Testis (tissue), 3 donors: ENCODE results near the gene SLC35G1. TPM values are rescaled to one million over a fixed set of nuclear protein-coding genes. Genes with fewer than 3 reads are reported as not detected.

Source experiments
- DNase-seq: peaks from one replicate; pipeline ENCODE4 v3.0.0-alpha.2; 2019
- H3K27ac ChIP-seq, 2 donors: fragments of 200-600 bp; sonication (generic); one replicate each; pipeline ENCODE4 v1.5.1; 2019
- H3K27me3 ChIP-seq: fragments of 200-600 bp; sonication (generic); one replicate; pipeline ENCODE4 v1.5.1; 2019
- H3K36me3 ChIP-seq: fragments of 200-600 bp; sonication (generic); one replicate; pipeline ENCODE4 v1.5.1; 2017; ENCODE audit warnings: low read depth; ENCODE audit errors: missing control alignments
- H3K4me1 ChIP-seq: fragments of 200-600 bp; sonication (generic); one replicate; pipeline ENCODE4 v1.5.1; 2019
- H3K4me3 ChIP-seq, 2 donors: fragments of 200-600 bp; sonication (generic); one replicate each; pipeline ENCODE4 v1.5.1; 2017 to 2019
- H3K9me3 ChIP-seq: fragments of 200-600 bp; sonication (generic); one replicate; pipeline ENCODE4 v1.5.1; 2017
- POLR2A ChIP-seq: fragments of 450-650 bp; IDR thresholded peaks from one replicate; pipeline ENCODE4 v1.6.1; 2017; ENCODE audit warnings: antibody characterized with exemption, mild to moderate bottlenecking, moderate library complexity
- WGBS, 2 donors: methylation state at CpG; one replicate each; pipeline ENCODE4 v1.1.5; 2018; 5-methylcytosine and 5-hydroxymethylcytosine counted together
- intact Hi-C: fragments of 100-400 bp; cut with DNase I; formaldehyde crosslinking; loops from one replicate; pipeline ENCODE4 v1.15.1; 2023; ENCODE audit warnings: low total_unique reads
- polyA plus RNA-seq: library from polyadenylated mRNA; stranded (reverse); fragments of 350-450 nt; fragmentation: Illumina TruSeq; extraction: RNeasy Lipid Tissue Mini Kit (QIAGEN cat#74804); gene quantifications from one replicate; pipeline ENCODE4 v1.2.3, GENCODE V29; 2014; ENCODE audit warnings: low read depth, low replicate concordance; ENCODE audit not compliant: insufficient read depth
- total RNA-seq, 2 donors: library from RNA; depleted of rRNA; stranded (reverse); fragments of >200 nt; gene quantifications; one replicate each; pipeline ENCODE4 v1.2.3, GENCODE V29; 2016
- TF ChIP-seq, protein P1 (sequence below), 3 experiments: fragments of 450-650 bp in 2 of 3; fragments of 200-600 bp in 1 of 3; sonication (generic) in 1 of 3; IDR thresholded peaks; one replicate each; pipeline ENCODE4 v1.5.1; 2016 to 2019; ENCODE audit warnings: antibody characterized with exemption in 3 of 3, mild to moderate bottlenecking in 2 of 3, moderate library complexity in 1 of 3

The SLC35G1 gene
- total and polyA plus RNA-seq, 3 donors from 2014 or later = 8.8 to 13.9 (median 9.8) TPM

DNA sequence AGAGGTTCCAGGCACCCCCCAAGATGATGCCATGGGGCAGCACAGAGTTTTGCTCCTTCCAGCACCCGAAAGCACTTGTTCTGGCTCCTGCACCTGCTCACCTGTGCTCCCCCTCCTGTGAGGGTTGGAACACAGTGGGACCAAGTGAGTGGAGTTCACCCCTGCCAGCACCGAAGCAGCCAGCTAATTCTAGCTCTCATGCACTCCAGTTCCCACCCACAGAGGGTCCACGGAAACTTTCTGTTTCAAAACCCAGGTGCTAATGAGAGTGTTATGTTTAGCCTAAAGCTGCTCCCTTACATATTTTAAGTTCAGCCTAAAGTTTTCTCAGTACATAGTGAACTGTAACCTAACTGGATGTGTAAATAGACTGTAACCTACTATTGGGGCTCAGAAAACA lies 42.6 kb upstream of the SLC35G1 start:
- intact Hi-C loops = no loop called here
- TF ChIP-seq POLR2A = no peak
- TF ChIP-seq, protein P1, sequence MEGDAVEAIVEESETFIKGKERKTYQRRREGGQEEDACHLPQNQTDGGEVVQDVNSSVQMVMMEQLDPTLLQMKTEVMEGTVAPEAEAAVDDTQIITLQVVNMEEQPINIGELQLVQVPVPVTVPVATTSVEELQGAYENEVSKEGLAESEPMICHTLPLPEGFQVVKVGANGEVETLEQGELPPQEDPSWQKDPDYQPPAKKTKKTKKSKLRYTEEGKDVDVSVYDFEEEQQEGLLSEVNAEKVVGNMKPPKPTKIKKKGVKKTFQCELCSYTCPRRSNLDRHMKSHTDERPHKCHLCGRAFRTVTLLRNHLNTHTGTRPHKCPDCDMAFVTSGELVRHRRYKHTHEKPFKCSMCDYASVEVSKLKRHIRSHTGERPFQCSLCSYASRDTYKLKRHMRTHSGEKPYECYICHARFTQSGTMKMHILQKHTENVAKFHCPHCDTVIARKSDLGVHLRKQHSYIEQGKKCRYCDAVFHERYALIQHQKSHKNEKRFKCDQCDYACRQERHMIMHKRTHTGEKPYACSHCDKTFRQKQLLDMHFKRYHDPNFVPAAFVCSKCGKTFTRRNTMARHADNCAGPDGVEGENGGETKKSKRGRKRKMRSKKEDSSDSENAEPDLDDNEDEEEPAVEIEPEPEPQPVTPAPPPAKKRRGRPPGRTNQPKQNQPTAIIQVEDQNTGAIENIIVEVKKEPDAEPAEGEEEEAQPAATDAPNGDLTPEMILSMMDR (IDR thresholded peaks at IDR 0.05) = no peak

DNA sequence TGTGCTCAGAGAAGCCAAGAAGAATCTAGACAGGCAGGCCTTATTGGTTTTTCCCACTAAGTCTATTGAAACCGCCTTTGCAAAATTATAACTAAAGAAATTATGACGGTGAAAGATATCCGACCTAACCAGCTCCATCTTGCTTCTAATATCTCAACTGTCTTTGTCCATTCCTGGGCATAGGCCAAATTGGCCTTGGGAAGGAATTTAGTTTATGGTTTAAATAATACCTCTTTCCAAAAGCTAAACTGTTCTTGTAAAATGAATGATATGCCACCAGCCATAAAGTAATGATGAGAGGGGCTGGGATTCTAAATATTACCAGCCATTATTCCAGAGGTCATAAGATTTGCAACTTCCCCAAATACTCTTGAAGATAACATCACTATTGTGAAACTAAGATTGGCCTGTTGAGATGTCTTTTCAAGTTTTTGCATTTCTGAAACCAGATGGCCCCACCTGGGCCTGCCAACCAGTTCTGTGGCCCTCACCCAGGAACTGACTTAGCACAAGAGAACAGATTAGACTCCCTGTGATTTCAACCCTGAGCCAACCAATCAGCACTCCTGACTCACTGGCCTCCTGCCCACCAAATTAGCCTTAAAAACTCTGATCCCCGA lies 41.2 kb upstream of the SLC35G1 start:
- H3K4me1 ChIP-seq = no peaks in the 10 kb centered on the region
- no peak overlapping the region for H3K27ac ChIP-seq
- H3K4me3 ChIP-seq = no peak overlapping the region
- 83 to 92% methylated on average over 4 of the region's 4 CpGs for WGBS, 2 donors
- H3K9me3 ChIP-seq = no peaks in the 10 kb centered on the region
- no peak for DNase-seq
- H3K36me3 ChIP-seq = no peaks in the 10 kb centered on the region
- no peak for TF ChIP-seq POLR2A
- TF ChIP-seq, protein P1 (IDR thresholded peaks at IDR 0.05) = no peak
- intact Hi-C loops = no loop called here
- no peaks in the 10 kb centered on the region for H3K27me3 ChIP-seq

More for the DNA sequence above, 42.6 kb upstream of the SLC35G1 start:
- Histone ChIP-seq H3K9me3 (no peaks in the 10 kb centered on the region), H3K4me3 (no peak overlapping the region), H3K4me1 (no peaks in the 10 kb centered on the region), H3K27ac (no peak overlapping the region), H3K27me3 (no peaks in the 10 kb centered on the region), H3K36me3 (no peaks in the 10 kb centered on the region)
- no peak for DNase-seq
- 92 to 93% methylated on average over 3 of the region's 3 CpGs for WGBS, 2 donors

DNA sequence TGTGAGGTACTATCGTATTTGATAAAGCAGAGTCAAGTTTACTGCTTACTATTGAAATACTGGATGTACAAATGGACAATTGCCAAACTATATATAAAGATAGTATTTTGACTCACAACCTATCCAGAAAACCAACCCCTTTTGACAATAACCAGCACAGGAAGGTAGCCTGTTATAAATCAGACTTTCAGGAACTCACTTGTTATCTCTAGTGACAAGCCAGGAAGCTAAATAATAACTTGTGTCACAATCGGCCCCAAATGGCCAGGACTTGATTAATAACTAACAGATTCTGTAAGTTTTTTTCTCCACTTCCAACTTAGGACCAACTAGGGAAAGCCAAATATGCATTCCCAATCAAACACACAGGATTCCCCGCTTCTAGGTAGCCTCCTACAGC lies 38.8 kb upstream of the SLC35G1 start:
- intact Hi-C loops = no loop called here
- 46 to 85% methylated on average over 3 of the region's 3 CpGs for WGBS, 2 donors
- no peak for TF ChIP-seq POLR2A
- TF ChIP-seq, protein P1 (IDR thresholded peaks at IDR 0.05) = no peak
- no peak overlapping the region for H3K4me3 ChIP-seq
- no peaks in the 10 kb centered on the region for H3K27me3 ChIP-seq
- no peaks in the 10 kb centered on the region for H3K9me3 ChIP-seq
- DNase-seq = no peak
- no peaks in the 10 kb centered on the region for H3K4me1 ChIP-seq
- no peak overlapping the region for H3K27ac ChIP-seq
- no peaks in the 10 kb centered on the region for H3K36me3 ChIP-seq

- no peak for TF ChIP-seq POLR2A
- TF ChIP-seq, protein P1 (IDR thresholded peaks at IDR 0.05) = no peak
- H3K27ac ChIP-seq = no peak overlapping the region
- intact Hi-C loops = no loop called here
- no peak overlapping the region for H3K4me3 ChIP-seq
- no peaks in the 10 kb centered on the region for H3K9me3 ChIP-seq
- DNase-seq = no peak
- no peaks in the 10 kb centered on the region for H3K27me3 ChIP-seq
- 80 to 89% methylated on average over 10 of the region's 10 CpGs for WGBS, 2 donors
- H3K36me3 ChIP-seq = no peaks in the 10 kb centered on the region
- no peaks in the 10 kb centered on the region for H3K4me1 ChIP-seq
Measured at GRCh38 chr10:93856349-93857145, 37.2 kb upstream of the SLC35G1 start.
